Endodermal cell (in vitro differentiated cells): ENCODE results near the gene NDRG2. TPM values are rescaled to one million over a fixed set of nuclear protein-coding genes. Genes with fewer than 3 reads are reported as not detected.
"Not testable (repeated sequence)": the region's sequence is repeated elsewhere in the genome, so short reads cannot be mapped to it uniquely, and the experiment has no call there.

Experiments used
- DNase-seq: peaks from one replicate; pipeline ENCODE4 v3.0.0-alpha.2; 2017
- H3K27ac ChIP-seq: 2 replicates; pipeline ENCODE4 v1.5.1; 2013; ENCODE audit warnings: mild to moderate bottlenecking, low read depth, low read length, moderate library complexity
- H3K27me3 ChIP-seq: 2 replicates; pipeline ENCODE4 v1.6.1; 2013; ENCODE audit warnings: mild to moderate bottlenecking, low read length, moderate library complexity; ENCODE audit not compliant: insufficient read depth, control insufficient read depth, poor library complexity, severe bottlenecking
- H3K36me3 ChIP-seq: 2 replicates; pipeline ENCODE4 v1.7.0; 2013; ENCODE audit warnings: mild to moderate bottlenecking, low read length, moderate library complexity; ENCODE audit not compliant: control insufficient read depth, insufficient read depth
- H3K4me1 ChIP-seq: one replicate; pipeline ENCODE4 v1.7.0; 2013; ENCODE audit warnings: low read length; ENCODE audit not compliant: control insufficient read depth, insufficient read depth
- H3K4me3 ChIP-seq: 2 replicates; pipeline ENCODE4 v1.5.1; 2013; ENCODE audit warnings: mild to moderate bottlenecking, low read length, moderate library complexity
- H3K9ac ChIP-seq: 2 replicates; pipeline ENCODE4 v1.6.1; 2013; ENCODE audit warnings: mild to moderate bottlenecking, low read length, moderate library complexity; ENCODE audit not compliant: poor library complexity, severe bottlenecking; ENCODE audit errors: extremely low read depth
- H3K9me3 ChIP-seq: 2 replicates; pipeline ENCODE4 v1.6.1; 2013; ENCODE audit warnings: mild to moderate bottlenecking, low read length, moderate library complexity; ENCODE audit not compliant: control insufficient read depth
- H3K27ac Mint-ChIP-seq: 2 replicates; pipeline ENCODE4 v1.8.0; 2020; ENCODE audit warnings: mixed read lengths
- H3K27me3 Mint-ChIP-seq: 2 replicates; pipeline ENCODE4 v1.8.0; 2021; ENCODE audit warnings: mild to moderate bottlenecking, mixed read lengths; ENCODE audit not compliant: insufficient read depth
- H3K36me3 Mint-ChIP-seq: 2 replicates; pipeline ENCODE4 v1.8.0; 2020; ENCODE audit warnings: low read depth, mixed read lengths
- H3K4me1 Mint-ChIP-seq: 2 replicates; pipeline ENCODE4 v1.8.0; 2020; ENCODE audit warnings: mixed read lengths
- H3K4me3 Mint-ChIP-seq: 2 replicates; pipeline ENCODE4 v1.8.0; 2020; ENCODE audit warnings: mild to moderate bottlenecking, moderate library complexity, mixed read lengths
- H3K9me3 Mint-ChIP-seq: 2 replicates; pipeline ENCODE4 v1.8.0; 2020; ENCODE audit warnings: mild to moderate bottlenecking, mixed read lengths
- WGBS, 2 experiments: methylation state at CpG; one replicate each; pipeline versions ENCODE4 v1.1.5 to v1.1.7; 2013; ENCODE audit warnings: missing lambda C conversion rate in 2 of 2, mixed read lengths in 1 of 2; ENCODE audit not compliant: insufficient coverage in 1 of 2, insufficient read length in 1 of 2; 5-methylcytosine and 5-hydroxymethylcytosine counted together
- total RNA-seq, 2 donors: library from RNA; stranded (reverse); fragmentation: NEBNext Ultra II Directional in 1 of 2; extraction: Animal tissue kit (Norgen Biotek cat#: 25700) in 1 of 2; gene quantifications; 2 replicates in 1 of 2; 3 replicates in 1 of 2; pipeline ENCODE4 v1.2.1, GENCODE V29; 2021
- TF ChIP-seq, protein P1 (sequence below): fragments of 200-600 bp; sonication (generic); conservative IDR thresholded peaks from 2 replicates; pipeline ENCODE4 v1.5.0; 2021; ENCODE audit warnings: antibody characterized with exemption, mild to moderate bottlenecking

NDRG2 gene
- total RNA-seq, 2 donors from 2014 or later, result 46.3 to 52.8 TPM

- Histone ChIP-seq H3K4me1 (no peaks in the 10 kb centered on the region), H3K27ac (no peak overlapping the region), H3K27me3 (peaks cover 5% of the 10 kb centered on the region), H3K9ac (no peak overlapping the region), H3K9me3 (no peaks in the 10 kb centered on the region), H3K4me3 (peak overlapping the region; percentile 21), H3K36me3 (peaks cover 26% of the 10 kb centered on the region)
- Mint-ChIP-seq H3K36me3 (peaks cover 18% of the 10 kb centered on the region), H3K27me3 (peaks cover 8% of the 10 kb centered on the region), H3K4me3 (peak overlapping the region; percentile 87), H3K4me1 (peaks cover 4% of the 10 kb centered on the region), H3K9me3 (no peaks in the 10 kb centered on the region), H3K27ac (no peak overlapping the region)
- TF ChIP-seq, protein P1, sequence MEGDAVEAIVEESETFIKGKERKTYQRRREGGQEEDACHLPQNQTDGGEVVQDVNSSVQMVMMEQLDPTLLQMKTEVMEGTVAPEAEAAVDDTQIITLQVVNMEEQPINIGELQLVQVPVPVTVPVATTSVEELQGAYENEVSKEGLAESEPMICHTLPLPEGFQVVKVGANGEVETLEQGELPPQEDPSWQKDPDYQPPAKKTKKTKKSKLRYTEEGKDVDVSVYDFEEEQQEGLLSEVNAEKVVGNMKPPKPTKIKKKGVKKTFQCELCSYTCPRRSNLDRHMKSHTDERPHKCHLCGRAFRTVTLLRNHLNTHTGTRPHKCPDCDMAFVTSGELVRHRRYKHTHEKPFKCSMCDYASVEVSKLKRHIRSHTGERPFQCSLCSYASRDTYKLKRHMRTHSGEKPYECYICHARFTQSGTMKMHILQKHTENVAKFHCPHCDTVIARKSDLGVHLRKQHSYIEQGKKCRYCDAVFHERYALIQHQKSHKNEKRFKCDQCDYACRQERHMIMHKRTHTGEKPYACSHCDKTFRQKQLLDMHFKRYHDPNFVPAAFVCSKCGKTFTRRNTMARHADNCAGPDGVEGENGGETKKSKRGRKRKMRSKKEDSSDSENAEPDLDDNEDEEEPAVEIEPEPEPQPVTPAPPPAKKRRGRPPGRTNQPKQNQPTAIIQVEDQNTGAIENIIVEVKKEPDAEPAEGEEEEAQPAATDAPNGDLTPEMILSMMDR, result no peak
- 94 to 95% methylated on average over 8 to 14 of the region's 15 CpGs for WGBS, 2 experiments
- DNase-seq, result peak; percentile 39
These were observed 36.0 kb downstream of the NDRG2 start for GRCh38 chr14:20988717-20989470.

DNA sequence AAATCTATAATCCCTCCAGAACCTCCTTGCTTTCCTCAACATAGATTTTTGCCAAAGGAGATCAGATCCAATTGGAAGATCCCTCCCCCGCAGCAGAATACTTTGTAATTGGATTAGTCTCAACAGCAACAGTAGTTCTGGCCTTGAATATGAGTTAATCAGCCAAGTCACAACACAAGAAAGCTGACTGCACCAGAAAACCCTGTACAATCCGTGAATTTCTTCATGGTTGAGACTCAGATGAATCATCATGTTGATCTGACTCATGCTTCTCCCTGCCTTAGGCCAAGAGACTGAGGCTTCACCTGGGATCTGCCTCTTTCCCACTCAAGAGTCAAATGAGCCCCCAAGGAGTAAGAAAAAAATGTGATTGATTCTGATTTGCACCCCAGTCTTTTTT is 38.0 kb downstream of the NDRG2 start:
- 68 to 78% methylated on average over 2 of the region's 2 CpGs for WGBS, 2 experiments
- TF ChIP-seq, protein P1, result no peak
- Mint-ChIP-seq H3K27ac (no peak overlapping the region), H3K9me3 (no peaks in the 10 kb centered on the region), H3K4me3 (no peak overlapping the region), H3K27me3 (peaks cover 18% of the 10 kb centered on the region), H3K4me1 (peaks cover 4% of the 10 kb centered on the region), H3K36me3 (peaks cover 2% of the 10 kb centered on the region)
- Histone ChIP-seq H3K4me1 (no peaks in the 10 kb centered on the region), H3K4me3 (no peak overlapping the region), H3K9ac (no peak overlapping the region), H3K27me3 (peaks cover 5% of the 10 kb centered on the region), H3K36me3 (peaks cover 8% of the 10 kb centered on the region), H3K27ac (no peak overlapping the region), H3K9me3 (no peaks in the 10 kb centered on the region)
- DNase-seq, result no peak

DNA sequence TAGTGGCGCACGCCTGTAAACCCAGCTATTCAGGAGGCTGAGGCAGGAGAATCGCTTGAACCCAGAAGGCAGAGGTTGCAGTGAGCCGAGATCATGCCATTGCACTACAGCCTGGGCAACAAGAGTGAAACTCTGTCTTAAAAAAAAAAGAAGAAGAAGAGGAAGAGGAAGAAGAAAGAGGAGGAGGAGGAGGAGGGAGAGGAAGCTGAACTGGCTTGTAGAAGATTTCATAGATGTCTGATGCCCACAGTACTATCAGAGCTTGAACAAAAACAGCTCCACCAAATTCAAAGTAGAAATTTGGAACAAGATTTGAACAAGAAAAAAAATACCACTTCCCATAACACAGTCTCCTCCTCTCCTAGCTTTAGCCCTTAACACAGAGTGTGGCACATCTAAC is 39.2 kb downstream of the NDRG2 start:
- DNase-seq, H3K4me3 ChIP-seq, H3K4me1 Mint-ChIP-seq, H3K27ac ChIP-seq, H3K9ac ChIP-seq, H3K9me3 Mint-ChIP-seq, H3K27ac Mint-ChIP-seq, H3K36me3 ChIP-seq, H3K27me3 ChIP-seq, H3K4me1 ChIP-seq, H3K4me3 Mint-ChIP-seq, H3K36me3 Mint-ChIP-seq, H3K9me3 ChIP-seq: not testable (repeated sequence)
- 89 to 93% methylated on average over 4 of the region's 4 CpGs for WGBS, 2 experiments
- H3K27me3 Mint-ChIP-seq, result peaks cover 18% of the 10 kb centered on the region
